ENCODE measurements around the gene SEC14L2. TPM values are rescaled to one million over a fixed set of nuclear protein-coding genes. Genes with fewer than 3 reads are reported as not detected.
"Not testable (repeated sequence)": the region's sequence is repeated elsewhere in the genome, so short reads cannot be mapped to it uniquely, and the experiment has no call there.

SEC14L2 gene
- total RNA-seq, 1 donor from 2014 or later, result 1.2 TPM

- no peak overlapping the region for H3K27ac ChIP-seq (replicated peaks)
- H3K4me3 ChIP-seq, result no peak overlapping the region
- H3K27me3 ChIP-seq (ENCODE audit: low read depth), result peaks cover 47% of the 10 kb centered on the region
- intact Hi-C loops (cut with micrococcal nuclease), result no loop called here
- H3K9me3 ChIP-seq (replicated peaks), result no peaks in the 10 kb centered on the region
- no peaks in the 10 kb centered on the region for H3K36me3 ChIP-seq
- peak; percentile 3 for TF ChIP-seq CTCF (IDR thresholded peaks at IDR 0.05; ENCODE audit: borderline replicate concordance)
- no peaks in the 10 kb centered on the region for H3K4me1 ChIP-seq
- no peak for DNase-seq
These were observed 48.8 kb downstream of the SEC14L2 start for GRCh38 chr22:30445438-30446145.

- Histone ChIP-seq H3K36me3 (no peaks in the 10 kb centered on the region), H3K27ac (replicated peaks) (no peak overlapping the region), H3K4me1 (no peaks in the 10 kb centered on the region), H3K9me3 (replicated peaks) (no peaks in the 10 kb centered on the region), H3K27me3 (ENCODE audit: low read depth) (peaks cover 51% of the 10 kb centered on the region), H3K4me3 (no peak overlapping the region)
- intact Hi-C loops (cut with micrococcal nuclease), result no loop called here
- no peak for TF ChIP-seq CTCF (IDR thresholded peaks at IDR 0.05; ENCODE audit: borderline replicate concordance)
- DNase-seq, result no peak
These were observed 50.8 kb downstream of the SEC14L2 start for GRCh38 chr22:30447656-30448055.

- H3K27ac ChIP-seq (replicated peaks); H3K4me3 ChIP-seq; H3K9me3 ChIP-seq (replicated peaks); intact Hi-C loops (cut with micrococcal nuclease); DNase-seq; H3K36me3 ChIP-seq; H3K4me1 ChIP-seq: not testable (repeated sequence)
- H3K27me3 ChIP-seq (ENCODE audit: low read depth), result peaks cover 60% of the 10 kb centered on the region
These were observed 54.7 kb downstream of the SEC14L2 start for GRCh38 chr22:30451488-30451887.

- Histone ChIP-seq H3K9me3 (replicated peaks) (no peaks in the 10 kb centered on the region), H3K27ac (replicated peaks) (no peak overlapping the region)
- no peak for DNase-seq
These were observed 56.0 kb downstream of the SEC14L2 start for GRCh38 chr22:30452861-30453260.

GRCh38 chr22:30453731-30454510 lies 57.1 kb downstream of the SEC14L2 start:
- H3K9me3 ChIP-seq (replicated peaks), result no peaks in the 10 kb centered on the region
- TF ChIP-seq CTCF (IDR thresholded peaks at IDR 0.05; ENCODE audit: borderline replicate concordance), result no peak
- intact Hi-C loops (cut with micrococcal nuclease), result no loop called here
- no peak overlapping the region for H3K4me3 ChIP-seq
- DNase-seq, result no peak
- H3K36me3 ChIP-seq, result no peaks in the 10 kb centered on the region
- H3K4me1 ChIP-seq, result no peaks in the 10 kb centered on the region
- peaks cover 57% of the 10 kb centered on the region for H3K27me3 ChIP-seq (ENCODE audit: low read depth)
- H3K27ac ChIP-seq (replicated peaks), result no peak overlapping the region

More at GRCh38 chr22:30452861-30453260, 56.0 kb downstream of the SEC14L2 start:
- Histone ChIP-seq H3K27me3 (ENCODE audit: low read depth) (peaks cover 51% of the 10 kb centered on the region), H3K4me1 (no peaks in the 10 kb centered on the region), H3K36me3 (no peaks in the 10 kb centered on the region), H3K4me3 (no peak overlapping the region)
- no peak for TF ChIP-seq CTCF (IDR thresholded peaks at IDR 0.05; ENCODE audit: borderline replicate concordance)
- intact Hi-C loops (cut with micrococcal nuclease), result no loop called here

All from left ventricle myocardium inferior (tissue), 1 donor.